Measurements from ENCODE around the gene CBFB. TPM values are rescaled to one million over a fixed set of nuclear protein-coding genes. Genes with fewer than 3 reads are reported as not detected.

CBFB gene
- total and polyA plus RNA-seq, 11 donors: 11.3 to 53.6 (median 28.1) TPM

- H3K9me3 ChIP-seq: peaks cover 0 to 5% (median 0%) of the 10 kb centered on the region in 12 donors
- TF ChIP-seq, protein P1, sequence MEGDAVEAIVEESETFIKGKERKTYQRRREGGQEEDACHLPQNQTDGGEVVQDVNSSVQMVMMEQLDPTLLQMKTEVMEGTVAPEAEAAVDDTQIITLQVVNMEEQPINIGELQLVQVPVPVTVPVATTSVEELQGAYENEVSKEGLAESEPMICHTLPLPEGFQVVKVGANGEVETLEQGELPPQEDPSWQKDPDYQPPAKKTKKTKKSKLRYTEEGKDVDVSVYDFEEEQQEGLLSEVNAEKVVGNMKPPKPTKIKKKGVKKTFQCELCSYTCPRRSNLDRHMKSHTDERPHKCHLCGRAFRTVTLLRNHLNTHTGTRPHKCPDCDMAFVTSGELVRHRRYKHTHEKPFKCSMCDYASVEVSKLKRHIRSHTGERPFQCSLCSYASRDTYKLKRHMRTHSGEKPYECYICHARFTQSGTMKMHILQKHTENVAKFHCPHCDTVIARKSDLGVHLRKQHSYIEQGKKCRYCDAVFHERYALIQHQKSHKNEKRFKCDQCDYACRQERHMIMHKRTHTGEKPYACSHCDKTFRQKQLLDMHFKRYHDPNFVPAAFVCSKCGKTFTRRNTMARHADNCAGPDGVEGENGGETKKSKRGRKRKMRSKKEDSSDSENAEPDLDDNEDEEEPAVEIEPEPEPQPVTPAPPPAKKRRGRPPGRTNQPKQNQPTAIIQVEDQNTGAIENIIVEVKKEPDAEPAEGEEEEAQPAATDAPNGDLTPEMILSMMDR (IDR thresholded peaks at IDR 0.05): no peak
- no peak for TF ChIP-seq POLR2A (IDR thresholded peaks at IDR 0.05)
- peaks cover 0 to 40% (median 0%) of the 10 kb centered on the region in 12 donors for H3K4me1 ChIP-seq
- H3K27me3 ChIP-seq: no peaks in the 10 kb centered on the region
- no peak overlapping the region for H3K27ac ChIP-seq
- 93 to 97% (median 95%) methylated on average over 1 of the region's 1 CpG for WGBS, 4 donors
- no peak overlapping the region for H3K4me3 ChIP-seq
- DNase-seq (no peak), ATAC-seq (no peak)
- peaks cover 0 to 20% (median 5%) of the 10 kb centered on the region in 9 donors for H3K36me3 ChIP-seq
- intact Hi-C loops (cut with DNase I): no loop called here
Measured at GRCh38 chr16:67052399-67052798, 23.4 kb downstream of the CBFB start.

DNA sequence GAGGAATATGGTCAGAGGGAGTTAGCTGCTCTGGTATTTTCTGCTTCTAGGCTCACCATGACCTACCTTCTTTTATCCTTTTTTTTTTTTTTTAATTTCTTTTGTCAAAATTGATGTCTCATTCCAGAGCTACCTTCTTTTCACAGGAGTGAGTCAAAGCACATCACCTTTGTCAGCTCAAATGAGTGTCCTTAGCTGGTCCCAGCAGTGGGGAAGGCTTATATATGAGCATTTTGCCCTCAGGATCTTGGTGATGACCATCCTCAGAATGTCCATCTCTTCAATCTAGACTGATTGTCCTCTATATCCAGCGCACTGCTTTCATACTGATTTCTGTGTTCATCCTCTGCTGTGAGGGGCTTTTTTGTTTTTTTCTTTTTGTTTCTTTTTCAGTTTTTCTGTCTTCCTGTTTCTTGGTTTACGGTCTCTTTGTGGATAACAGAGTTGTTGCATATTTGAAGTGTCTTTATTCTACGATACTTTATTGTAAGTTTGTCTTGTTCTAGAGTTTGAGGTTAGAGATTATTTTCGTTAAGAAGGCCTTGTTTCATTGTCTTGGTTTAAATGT lies 24.9 kb downstream of the CBFB start:
- WGBS, 4 donors: 87 to 91% (median 90%) methylated on average over 4 of the region's 4 CpGs
- no peak for DNase-seq
- no peaks in the 10 kb centered on the region for H3K27me3 ChIP-seq
- intact Hi-C loops (cut with DNase I): no loop called here
- no peak for ATAC-seq
- no peak for TF ChIP-seq POLR2A (IDR thresholded peaks at IDR 0.05)
- TF ChIP-seq, protein P1 (IDR thresholded peaks at IDR 0.05): no peak
- peaks cover 0 to 5% (median 0%) of the 10 kb centered on the region in 12 donors for H3K9me3 ChIP-seq
- H3K27ac ChIP-seq: peak overlapping the region in 1 of 12 donors; percentile 46
- peaks cover 0 to 18% (median 5%) of the 10 kb centered on the region in 9 donors for H3K36me3 ChIP-seq
- peaks cover 0 to 40% (median 0%) of the 10 kb centered on the region in 12 donors for H3K4me1 ChIP-seq
- H3K4me3 ChIP-seq: no peak overlapping the region

GRCh38 chr16:67054901-67055300 lies 26.0 kb downstream of the CBFB start:
- no peak for TF ChIP-seq POLR2A (IDR thresholded peaks at IDR 0.05)
- Histone ChIP-seq H3K27ac (no peak overlapping the region), H3K9me3 (peaks cover 0 to 5% (median 0%) of the 10 kb centered on the region in 12 donors), H3K4me1 (peaks cover 0 to 40% (median 0%) of the 10 kb centered on the region in 12 donors), H3K4me3 (no peak overlapping the region), H3K27me3 (no peaks in the 10 kb centered on the region), H3K36me3 (peaks cover 0 to 16% (median under 1%) of the 10 kb centered on the region in 9 donors)
- intact Hi-C loops (cut with DNase I): no loop called here
- 95 to 97% (median 96%) methylated on average over 2 of the region's 2 CpGs for WGBS, 4 donors
- ATAC-seq: no peak
- DNase-seq: no peak

GRCh38 chr16:67055712-67056487 lies 27.0 kb downstream of the CBFB start:
- intact Hi-C loops (cut with DNase I): no loop called here
- no peak for DNase-seq
- WGBS, 4 donors: 85 to 90% (median 89%) methylated on average over 4 of the region's 4 CpGs
- H3K4me1 ChIP-seq: peaks cover 0 to 40% (median 0%) of the 10 kb centered on the region in 12 donors
- H3K4me3 ChIP-seq: no peak overlapping the region
- peaks cover 0 to 11% (median 4%) of the 10 kb centered on the region in 9 donors for H3K36me3 ChIP-seq
- peak in 1 of 4 donors; percentile 29 for ATAC-seq
- H3K27ac ChIP-seq: no peak overlapping the region
- peaks cover 0 to 5% (median 0%) of the 10 kb centered on the region in 12 donors for H3K9me3 ChIP-seq
- no peak for TF ChIP-seq POLR2A (IDR thresholded peaks at IDR 0.05)
- TF ChIP-seq, protein P1 (IDR thresholded peaks at IDR 0.05): no peak
- H3K27me3 ChIP-seq: no peaks in the 10 kb centered on the region
